ENCODE results near the gene B4GALNT1. TPM values are rescaled to one million over a fixed set of nuclear protein-coding genes. Genes with fewer than 3 reads are reported as not detected.
"Not testable (repeated sequence)": the region's sequence is repeated elsewhere in the genome, so short reads cannot be mapped to it uniquely, and the experiment has no call there.

Gene B4GALNT1
- total RNA-seq: 37.5 TPM

DNA sequence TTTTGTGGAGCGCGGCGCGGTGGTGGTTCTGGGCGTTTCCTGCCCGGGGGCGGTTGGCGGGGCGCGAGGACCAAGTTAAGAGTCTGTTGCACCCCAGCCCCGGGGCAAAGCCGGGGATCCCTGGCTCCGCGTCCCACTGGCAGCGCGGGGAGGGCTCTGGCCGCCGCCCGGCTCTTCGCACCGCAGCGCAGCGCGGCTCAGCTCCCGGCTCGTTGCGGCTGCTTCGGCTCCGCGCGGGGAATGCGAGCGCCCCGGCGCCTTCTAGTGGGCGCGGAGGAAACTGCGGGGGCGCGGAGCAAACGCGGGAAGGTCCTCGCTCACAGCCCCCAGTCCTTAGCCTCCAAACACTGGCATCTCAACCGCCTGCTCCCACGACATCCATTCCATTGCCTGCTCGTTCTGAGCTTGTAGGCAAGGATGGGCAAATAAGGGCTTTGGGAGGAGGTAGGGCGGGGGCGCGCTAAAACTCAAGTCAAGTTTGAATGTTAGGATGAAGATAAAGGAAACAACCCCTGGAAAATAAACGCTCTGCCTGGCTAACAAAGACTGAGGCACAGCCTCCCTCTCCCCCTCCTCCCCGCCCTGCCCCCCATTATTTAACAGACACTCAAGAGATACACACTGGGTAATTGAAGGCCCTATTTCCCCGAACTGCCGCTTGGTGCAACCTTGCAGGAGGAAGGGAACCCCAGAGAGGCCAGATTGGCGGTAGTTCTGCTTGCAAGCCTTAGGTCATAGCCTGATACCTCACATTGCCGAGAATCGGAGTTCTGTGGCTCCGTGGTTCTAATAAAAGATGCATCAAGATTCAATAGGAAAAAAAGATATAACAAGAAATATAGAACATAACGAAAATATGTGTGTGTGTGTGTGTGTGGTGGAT, at the start of gene B4GALNT1:
TSS of gene B4GALNT1 (minus strand) at position 244 of the 883 bp plus-strand sequence. CDS start 1,069 bp downstream, outside the sequence.
- DNase-seq (ENCODE audit: low spot score in 2 of 2) (peak; percentile 66 to 77), FAIRE-seq (no peak)

DNA sequence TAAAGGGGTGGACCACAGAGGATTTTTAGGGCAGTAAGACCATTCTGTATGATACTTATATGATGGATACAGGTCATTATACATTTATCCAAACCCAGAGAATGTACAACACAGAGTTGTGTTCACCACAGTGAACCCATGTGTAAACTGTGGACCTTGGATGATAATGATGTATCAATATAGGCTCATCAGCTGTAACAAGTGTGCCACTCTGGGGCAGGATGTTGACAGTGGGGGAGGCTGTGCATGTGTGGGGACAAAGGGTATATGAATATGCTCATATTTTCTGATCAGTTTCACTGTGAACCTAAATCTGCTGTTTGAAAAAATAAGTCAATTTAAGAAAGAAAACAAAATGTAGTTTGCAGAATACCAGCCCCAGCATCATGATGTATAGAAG, 46.7 kb upstream of the B4GALNT1 start:
- FAIRE-seq (no peak), DNase-seq (ENCODE audit: low spot score in 2 of 2) (no peak)

DNA sequence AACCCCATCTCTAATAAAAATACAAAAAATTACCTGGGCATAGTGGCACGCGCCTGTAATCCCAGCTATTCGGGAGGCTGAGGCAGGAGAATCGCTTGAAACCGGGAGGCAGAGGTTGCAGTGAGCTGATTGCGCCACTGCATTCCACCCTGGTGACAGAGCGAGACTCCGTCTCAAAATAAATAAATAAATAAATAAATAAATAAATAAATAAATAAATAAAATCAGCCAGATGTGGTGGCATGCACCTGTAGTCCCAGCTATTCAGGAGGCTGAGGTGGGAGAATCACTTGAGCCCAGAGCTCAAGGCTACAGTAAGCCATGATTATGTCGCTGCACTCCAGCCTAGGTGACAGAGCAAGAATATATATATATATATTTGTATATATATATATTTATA, 44.9 kb upstream of the B4GALNT1 start:
- DNase-seq (ENCODE audit: low spot score in 2 of 2); FAIRE-seq: not testable (repeated sequence)

DNA sequence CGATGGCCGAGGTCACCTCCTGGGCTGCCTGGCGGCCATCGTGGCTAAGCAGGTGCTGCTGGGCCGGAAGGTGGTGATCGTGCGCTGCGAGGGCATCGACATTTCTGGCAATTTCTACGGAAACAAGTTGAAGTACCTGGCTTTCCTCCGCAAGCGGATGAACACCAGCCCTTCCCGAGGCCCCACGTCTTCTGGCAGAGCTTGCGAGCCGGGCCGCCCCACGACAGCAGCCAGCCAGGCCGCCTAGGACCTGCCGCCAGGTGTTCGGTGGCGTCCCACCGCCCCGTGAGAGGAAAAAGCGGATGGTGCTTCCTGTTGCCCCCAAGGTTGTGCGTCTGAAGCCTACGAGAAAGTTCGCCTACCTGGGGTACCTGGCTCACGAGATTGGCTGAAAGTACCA, 41.7 kb upstream of the B4GALNT1 start:
- DNase-seq (ENCODE audit: low spot score in 2 of 2): no peak
- no peak for FAIRE-seq

DNA sequence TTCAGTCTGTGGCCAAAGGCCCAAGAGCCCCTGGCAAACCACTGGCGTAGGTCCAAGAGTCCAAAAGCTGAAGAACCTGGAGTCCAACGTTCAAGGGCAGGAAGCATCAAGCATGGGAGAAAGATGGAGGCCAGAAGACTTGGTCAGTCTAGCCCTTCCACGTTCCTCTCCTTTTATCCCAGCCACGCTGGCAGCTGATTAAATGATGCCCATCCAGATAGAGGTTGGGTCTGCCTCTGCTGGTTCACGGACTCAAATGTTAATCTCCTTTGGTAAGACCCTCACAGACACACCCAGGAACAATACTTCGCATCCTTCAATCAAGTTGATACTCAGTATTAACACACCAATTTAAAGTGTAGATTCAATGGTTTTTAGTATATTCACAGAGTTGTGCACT, 39.8 kb upstream of the B4GALNT1 start:
- DNase-seq (ENCODE audit: low spot score in 2 of 2) (no peak), FAIRE-seq (no peak)

DNA sequence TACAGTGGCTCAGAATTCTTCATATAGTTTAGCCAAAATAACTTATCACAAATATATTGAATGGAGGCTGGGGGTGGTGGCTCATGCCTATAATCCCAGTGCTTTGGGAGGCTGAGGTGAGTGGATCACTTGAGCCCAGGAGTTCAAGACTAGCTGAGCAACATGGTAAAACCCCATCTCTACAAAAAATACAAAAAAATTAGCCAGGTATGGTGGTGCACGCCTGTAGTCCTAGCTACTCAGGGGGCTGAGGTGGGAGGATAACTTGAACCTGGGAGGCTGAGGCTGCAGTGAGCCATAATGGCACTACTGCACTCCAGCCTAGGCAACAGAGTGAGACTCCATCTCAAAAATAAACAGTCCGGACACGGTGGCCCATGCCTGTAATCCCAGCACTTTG, 38.8 kb upstream of the B4GALNT1 start:
- FAIRE-seq: not testable (repeated sequence)

DNA sequence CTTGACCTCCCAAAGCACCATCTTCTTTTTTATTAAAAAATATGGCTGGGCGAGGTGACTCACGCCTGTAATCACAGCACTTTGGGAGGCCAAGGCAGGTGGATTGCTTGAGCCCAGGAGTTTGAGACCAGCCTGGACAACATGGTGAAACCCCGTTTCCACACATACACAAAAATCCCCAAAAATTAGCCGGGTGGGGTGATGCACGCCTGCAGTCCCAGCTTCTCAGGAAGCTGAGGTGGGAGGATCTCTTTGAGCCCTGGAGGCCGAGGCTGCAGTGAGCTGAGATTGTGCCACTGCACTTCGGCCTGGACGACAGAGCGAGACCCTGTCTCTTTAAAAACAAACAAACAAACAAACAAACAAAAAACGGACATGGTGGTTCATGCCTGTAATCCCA, 36.7 kb upstream of the B4GALNT1 start:
- not testable (repeated sequence) for DNase-seq (ENCODE audit: low spot score in 2 of 2); FAIRE-seq

More for the DNA sequence above, 38.8 kb upstream of the B4GALNT1 start:
- DNase-seq (ENCODE audit: low spot score in 2 of 2): not testable (repeated sequence)

DNA sequence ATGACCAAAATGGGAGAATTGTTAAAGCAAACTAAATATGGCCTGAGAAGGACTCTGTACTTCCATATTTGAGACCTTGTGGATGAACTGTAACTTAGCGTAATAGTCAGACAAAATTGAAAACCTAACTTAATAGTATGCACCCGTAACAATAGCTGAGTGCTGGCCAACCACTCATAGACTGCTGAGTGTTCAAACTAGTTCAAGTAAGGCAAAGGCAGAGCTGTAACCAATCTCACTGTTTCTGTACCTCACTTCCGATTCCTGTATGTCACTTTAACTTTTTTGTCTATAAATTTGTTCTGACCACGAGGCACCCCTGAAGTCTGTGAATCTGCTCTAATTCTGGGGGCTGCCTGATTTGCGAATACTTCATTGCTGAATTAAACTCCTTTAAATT, 33.9 kb upstream of the B4GALNT1 start:
- no peak for FAIRE-seq
- DNase-seq (ENCODE audit: low spot score in 2 of 2): no peak

DNA sequence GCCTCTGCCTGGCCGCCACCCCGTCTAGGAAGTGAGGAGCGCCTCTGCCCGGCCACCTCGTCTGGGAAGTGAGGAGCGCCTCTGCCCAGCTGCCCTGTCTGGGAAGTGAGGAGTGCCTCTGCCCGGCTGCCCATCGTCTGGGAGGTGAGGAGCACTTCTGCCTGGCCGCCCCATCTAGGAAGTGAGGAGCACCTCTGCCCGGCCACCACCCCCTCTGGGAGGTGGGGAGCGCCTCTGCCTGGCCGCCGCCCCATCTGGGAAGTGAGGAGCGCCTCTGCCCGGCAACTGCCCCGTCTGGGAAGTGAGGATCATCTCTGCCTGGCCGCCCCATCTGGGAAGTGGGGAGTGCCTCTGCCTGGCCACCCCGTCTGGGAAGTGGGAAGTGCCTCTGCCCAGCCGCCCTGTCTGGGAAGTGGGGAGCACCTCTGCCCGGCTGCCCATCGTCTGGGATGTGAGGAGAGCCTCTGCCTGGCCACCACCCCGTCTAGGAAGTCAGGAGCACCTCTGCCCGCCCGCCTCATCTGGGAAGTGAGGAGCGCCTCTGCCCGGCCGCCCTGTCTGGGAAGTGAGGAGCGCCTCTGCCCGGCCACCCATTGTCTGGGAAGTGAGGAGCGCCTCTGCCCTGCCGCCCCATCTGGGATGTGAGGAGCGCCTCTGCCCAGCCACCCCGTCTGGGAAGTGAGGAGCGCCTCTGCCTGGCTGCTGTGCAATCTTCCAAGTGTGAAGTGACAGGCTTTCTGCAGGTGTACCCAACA, 32.2 kb upstream of the B4GALNT1 start:
- FAIRE-seq; DNase-seq (ENCODE audit: low spot score in 2 of 2): not testable (repeated sequence)

DNA sequence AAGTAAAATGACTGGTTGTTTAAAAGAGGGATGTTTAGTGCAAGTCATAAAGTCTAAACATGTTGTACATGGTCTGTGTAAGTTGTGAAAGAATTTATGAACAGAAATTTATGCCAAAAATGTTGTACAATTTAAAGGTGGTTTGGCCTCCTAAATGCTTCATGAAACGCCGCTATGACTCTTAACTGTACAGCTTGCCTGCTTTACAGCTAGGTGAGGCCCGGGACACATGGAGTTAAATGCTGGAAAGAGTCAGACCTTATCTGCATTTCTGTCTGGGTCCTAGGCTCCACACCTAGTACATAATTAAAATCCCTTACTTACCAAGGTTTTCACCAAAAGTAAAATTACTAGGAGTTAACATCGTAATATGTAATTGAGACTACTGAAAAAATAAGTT, 28.4 kb upstream of the B4GALNT1 start:
- no peak for FAIRE-seq
- no peak for DNase-seq (ENCODE audit: low spot score in 2 of 2)

DNA sequence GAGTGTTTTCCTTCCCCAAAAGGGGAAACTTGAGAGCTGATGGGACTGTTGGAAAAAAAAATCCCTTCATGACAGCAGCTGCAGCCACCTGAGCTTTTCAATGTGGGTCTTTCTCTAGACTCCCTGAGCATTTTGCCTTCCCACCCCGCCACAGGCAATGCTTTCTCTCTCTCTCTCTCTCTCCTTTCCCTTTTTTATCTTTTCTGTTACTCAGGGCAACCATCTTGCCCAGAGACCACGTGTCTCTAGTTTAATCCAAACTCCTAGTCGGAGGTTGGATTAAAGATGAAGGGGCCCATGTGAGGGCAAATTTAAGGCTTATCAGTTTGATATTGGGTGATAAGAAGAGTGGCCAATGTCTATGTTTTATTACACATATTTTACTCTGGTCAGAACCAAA, 25.9 kb upstream of the B4GALNT1 start:
- DNase-seq (ENCODE audit: low spot score in 2 of 2): no peak
- no peak for FAIRE-seq

DNA sequence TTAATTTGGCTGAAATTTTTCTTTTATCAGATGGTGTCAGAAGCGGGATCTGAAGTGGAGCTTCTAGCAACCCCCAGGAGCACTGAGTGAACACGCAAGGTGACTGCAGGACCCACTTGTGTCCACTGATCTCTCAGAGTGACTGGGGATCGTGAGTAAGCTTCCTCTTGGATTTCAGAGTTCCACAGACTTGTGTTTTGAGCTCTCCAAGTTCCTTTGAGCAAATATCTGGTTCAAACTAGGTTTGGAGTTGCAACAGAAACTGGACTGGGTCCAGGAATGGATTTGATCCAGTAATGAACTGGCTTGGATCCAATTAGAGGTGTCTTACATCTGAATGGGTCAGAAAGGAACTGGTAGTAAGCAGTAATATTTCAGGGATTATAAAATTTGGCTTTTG, 24.7 kb upstream of the B4GALNT1 start:
- no peak for FAIRE-seq
- no peak for DNase-seq (ENCODE audit: low spot score in 2 of 2)

DNA sequence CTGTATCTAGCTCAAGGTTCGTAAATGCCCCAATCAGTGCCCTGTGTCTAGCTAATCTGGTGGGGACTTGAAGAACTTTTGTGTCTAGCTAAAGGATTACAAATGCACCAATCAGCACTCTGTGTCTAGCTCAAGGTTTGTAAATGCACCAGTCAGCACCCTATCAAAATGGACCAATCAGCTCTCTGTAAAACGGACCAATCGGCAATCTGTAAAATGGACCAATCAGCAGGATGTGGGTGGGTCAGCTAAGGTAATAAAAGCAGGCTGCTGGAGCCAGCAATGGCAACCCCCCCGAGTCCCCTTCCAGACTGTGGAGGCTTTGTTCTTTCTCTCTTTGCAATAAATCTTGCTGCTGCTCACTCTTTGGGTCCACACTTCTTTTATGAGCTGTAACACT, 23.4 kb upstream of the B4GALNT1 start:
- DNase-seq (ENCODE audit: low spot score in 2 of 2); FAIRE-seq: not testable (repeated sequence)

DNA sequence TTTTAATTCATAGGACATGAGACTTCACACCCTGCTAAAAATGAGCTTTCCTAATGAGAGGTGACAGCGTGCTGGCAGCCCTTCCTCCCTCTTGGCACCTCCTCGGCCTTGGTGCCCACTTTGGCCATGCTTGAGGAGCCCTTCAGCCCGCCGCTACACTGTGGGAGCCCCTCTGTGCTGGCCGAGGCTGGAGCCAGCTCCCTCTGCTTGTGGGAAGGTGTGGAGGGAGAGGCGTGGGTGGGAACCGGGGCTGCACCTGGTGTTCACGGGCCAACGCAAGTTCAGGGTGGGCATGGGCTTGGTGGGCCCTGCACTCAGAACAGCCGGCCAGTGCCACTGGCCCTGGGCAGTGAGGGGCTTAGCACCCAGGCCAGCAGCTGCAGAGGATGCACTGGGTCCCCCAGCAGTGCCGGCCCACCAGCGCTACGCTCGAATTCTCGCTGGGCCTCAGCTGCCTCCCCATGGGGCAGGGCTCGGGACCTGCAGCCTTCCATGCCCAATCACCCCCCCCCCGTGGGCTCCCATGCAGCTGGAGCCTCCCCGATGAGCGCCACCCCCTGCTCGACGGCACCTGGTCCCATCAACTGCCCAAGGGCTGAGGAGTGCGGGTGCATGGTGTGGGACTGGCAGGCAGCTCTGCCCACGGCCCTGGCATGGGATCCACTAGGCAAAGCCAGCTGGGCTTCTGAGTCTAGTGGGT, 22.7 kb upstream of the B4GALNT1 start:
- FAIRE-seq (no peak), DNase-seq (ENCODE audit: low spot score in 2 of 2) (no peak)

DNA sequence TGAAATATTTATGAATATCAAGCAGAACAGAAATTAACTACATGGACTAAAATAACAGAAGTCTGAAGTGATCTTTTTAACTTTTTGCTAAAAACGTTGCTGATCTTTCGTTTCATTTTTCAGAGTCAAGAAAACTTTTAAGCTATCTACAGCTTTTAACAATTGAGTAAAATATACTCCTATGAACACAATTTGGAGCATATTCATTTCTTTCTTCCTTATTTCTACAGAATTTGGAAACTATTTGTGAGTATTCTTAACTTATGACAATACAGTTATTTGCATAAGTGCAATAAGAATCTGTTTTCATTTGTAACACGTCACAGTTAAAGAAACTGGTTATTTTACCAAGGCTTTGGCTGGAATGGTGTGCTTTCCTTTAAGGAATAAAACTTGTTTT, 21.0 kb upstream of the B4GALNT1 start:
- no peak for FAIRE-seq

DNA sequence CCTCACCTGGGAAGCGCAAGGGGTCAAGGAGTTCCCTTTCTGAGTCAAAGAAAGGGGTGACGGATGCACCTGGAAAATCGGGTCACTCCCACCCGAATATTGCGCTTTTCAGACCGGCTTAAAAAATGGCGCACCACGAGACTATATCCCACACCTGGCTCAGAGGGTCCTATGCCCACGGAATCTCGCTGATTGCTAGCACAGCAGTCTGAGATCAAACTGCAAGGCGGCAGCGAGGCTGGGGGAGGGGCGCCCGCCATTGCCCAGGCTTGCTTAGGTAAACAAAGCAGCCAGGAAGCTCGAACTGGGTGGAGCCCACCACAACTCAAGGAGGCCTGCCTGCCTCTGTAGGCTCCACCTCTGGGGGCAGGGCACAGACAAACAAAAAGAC, 13.7 kb upstream of the B4GALNT1 start:
- DNase-seq (ENCODE audit: low spot score in 2 of 2); FAIRE-seq: not testable (repeated sequence)

More for the DNA sequence above, 21.0 kb upstream of the B4GALNT1 start:
- no peak for DNase-seq (ENCODE audit: low spot score in 2 of 2)

DNA sequence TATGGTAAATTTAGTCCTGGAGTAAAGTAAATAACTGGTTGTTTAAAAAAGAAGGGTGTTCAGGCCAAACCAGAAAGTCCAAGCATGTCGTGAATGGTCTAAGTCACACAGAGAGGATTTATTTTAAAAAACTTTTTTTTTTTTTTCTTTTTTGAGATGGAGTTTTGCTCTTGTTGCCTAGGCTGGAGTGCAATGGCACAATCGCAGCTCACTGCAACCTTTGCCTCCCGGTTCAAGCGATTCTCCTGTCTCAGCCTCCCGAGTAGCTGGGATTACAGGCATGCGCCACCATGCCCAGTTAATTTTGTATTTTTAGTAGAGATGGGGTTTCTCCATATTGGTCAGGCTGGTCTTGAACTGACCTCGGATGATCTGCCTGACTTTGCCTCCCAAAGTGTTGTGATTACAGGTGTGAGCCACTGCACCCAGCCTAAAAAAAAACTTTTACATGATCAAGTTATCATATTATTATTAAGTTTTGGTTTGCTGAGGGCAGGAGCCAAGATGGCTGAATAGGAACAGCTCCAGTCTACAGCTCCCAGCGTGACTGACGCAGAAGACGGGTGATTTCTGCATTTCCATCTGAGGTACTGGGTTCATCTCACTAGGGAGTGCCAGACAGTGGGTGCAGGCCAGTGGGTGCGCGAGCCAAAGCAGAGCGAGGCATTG, 13.1 kb upstream of the B4GALNT1 start:
- not testable (repeated sequence) for FAIRE-seq; DNase-seq (ENCODE audit: low spot score in 2 of 2)

DNA sequence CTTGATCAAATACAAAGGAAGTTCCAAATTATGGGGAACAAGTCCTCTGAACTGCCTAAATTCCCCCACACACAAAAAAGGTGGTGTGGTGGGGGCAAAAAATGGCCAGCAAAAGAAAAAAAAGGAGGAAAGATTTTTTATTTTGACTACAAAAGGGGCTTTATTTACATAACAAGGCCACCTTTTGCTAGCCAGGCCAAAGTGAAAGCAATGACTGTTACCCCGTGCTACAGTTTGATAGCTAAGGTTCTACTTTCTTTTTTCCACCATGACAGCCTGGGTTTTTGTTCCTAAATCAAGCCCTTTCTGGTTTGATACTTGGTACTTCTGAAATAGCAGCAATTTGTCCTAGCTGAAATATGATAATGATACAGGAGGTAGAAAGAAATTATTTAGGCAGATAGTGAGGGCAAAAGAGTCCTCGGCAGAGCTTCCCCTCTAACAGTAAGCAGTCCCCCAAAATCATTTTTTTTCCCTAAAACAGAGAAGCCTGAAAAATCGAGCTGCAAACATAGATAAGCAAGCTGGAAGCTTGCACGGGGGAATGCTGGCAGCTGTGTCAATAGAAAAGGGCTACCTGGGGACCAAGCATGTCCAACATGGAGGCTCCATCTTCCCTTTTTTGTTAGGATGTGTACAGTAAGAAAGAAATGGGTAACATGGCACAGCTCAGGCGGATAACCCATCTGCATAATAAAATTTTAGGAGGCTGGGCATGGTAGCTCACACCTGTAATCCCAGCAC, 8.9 kb upstream of the B4GALNT1 start:
- FAIRE-seq: no peak

More for the DNA sequence above, 8.9 kb upstream of the B4GALNT1 start:
- no peak for DNase-seq (ENCODE audit: low spot score in 2 of 2)
